H9 (cell line): ENCODE measurements around the gene CHRM5. TPM values are rescaled to one million over a fixed set of nuclear protein-coding genes. Genes with fewer than 3 reads are reported as not detected.

Source experiments
- DNase-seq: peaks from one replicate; pipeline ENCODE4 v3.0.0-alpha.2; 2017
- H2AFZ ChIP-seq: one replicate; pipeline ENCODE4 v1.6.1; 2013; ENCODE audit warnings: mild to moderate bottlenecking, low read length, control low read depth, moderate library complexity
- H2AK5ac ChIP-seq: 2 replicates; pipeline ENCODE4 v1.6.1; 2013; ENCODE audit warnings: low read length, control low read depth, mixed read lengths; ENCODE audit not compliant: insufficient read length
- H2BK120ac ChIP-seq: one replicate; pipeline ENCODE4 v1.6.1; 2013; ENCODE audit warnings: low read depth, mild to moderate bottlenecking, low read length, control low read depth, inconsistent platforms; ENCODE audit not compliant: poor library complexity, severe bottlenecking
- H2BK12ac ChIP-seq: 2 replicates; pipeline ENCODE4 v1.6.1; 2013; ENCODE audit warnings: low read length, control low read depth, mixed read lengths, low read depth; ENCODE audit not compliant: insufficient read length
- H2BK15ac ChIP-seq: 2 replicates; pipeline ENCODE4 v1.6.1; 2013; ENCODE audit warnings: low read depth, low read length, control low read depth
- H2BK20ac ChIP-seq: one replicate; pipeline ENCODE4 v1.6.1; 2013; ENCODE audit warnings: low read depth, mild to moderate bottlenecking, low read length, control low read depth, inconsistent platforms; ENCODE audit not compliant: poor library complexity, severe bottlenecking
- H2BK5ac ChIP-seq: 2 replicates; pipeline ENCODE4 v1.6.1; 2013; ENCODE audit warnings: low read length, control low read depth, mixed read lengths; ENCODE audit not compliant: insufficient read length
- H3K14ac ChIP-seq: 2 replicates; pipeline ENCODE4 v1.6.1; 2013; ENCODE audit warnings: low read length, control low read depth; ENCODE audit not compliant: insufficient read depth
- H3K18ac ChIP-seq: 2 replicates; pipeline ENCODE4 v1.6.1; 2013; ENCODE audit warnings: low read depth, mild to moderate bottlenecking, mixed read lengths, low read length, control low read depth; ENCODE audit not compliant: insufficient read length
- H3K23ac ChIP-seq: 2 replicates; pipeline ENCODE4 v1.6.1; 2013; ENCODE audit warnings: low read length, control low read depth, mixed read lengths, low read depth; ENCODE audit not compliant: insufficient read length
- H3K23me2 ChIP-seq: 2 replicates; pipeline ENCODE4 v1.6.1; 2013; ENCODE audit warnings: low read depth, mild to moderate bottlenecking, mixed read lengths, low read length, control low read depth; ENCODE audit not compliant: insufficient read length, poor library complexity, severe bottlenecking
- H3K27ac ChIP-seq: 2 replicates; pipeline ENCODE4 v1.5.1; 2013; ENCODE audit warnings: low read length, control low read depth, mixed read lengths, low read depth; ENCODE audit not compliant: insufficient read length
- H3K27me3 ChIP-seq: 2 replicates; pipeline ENCODE4 v1.6.1; 2013; ENCODE audit warnings: low read length, control low read depth, inconsistent platforms; ENCODE audit not compliant: insufficient read depth
- H3K4ac ChIP-seq: 2 replicates; pipeline ENCODE4 v1.6.1; 2013; ENCODE audit warnings: low read depth, mild to moderate bottlenecking, control low read depth, inconsistent platforms, low read length, moderate library complexity
- H3K4me1 ChIP-seq: 2 replicates; pipeline ENCODE4 v1.6.1; 2013; ENCODE audit warnings: low read length, control low read depth, inconsistent platforms; ENCODE audit not compliant: insufficient read depth
- H3K4me2 ChIP-seq: 2 replicates; pipeline ENCODE4 v1.6.1; 2013; ENCODE audit warnings: low read length, control low read depth, mixed read lengths; ENCODE audit not compliant: insufficient read length, insufficient read depth
- H3K56ac ChIP-seq: 2 replicates; pipeline ENCODE4 v1.6.1; 2013; ENCODE audit warnings: low read depth, mild to moderate bottlenecking, mixed read lengths, low read length, control low read depth; ENCODE audit not compliant: insufficient read length
- H3K79me1 ChIP-seq: 2 replicates; pipeline ENCODE4 v1.6.1; 2013; ENCODE audit warnings: low read depth, mild to moderate bottlenecking, moderate library complexity, low read length, control low read depth, inconsistent platforms; ENCODE audit not compliant: insufficient read depth, poor library complexity, severe bottlenecking
- H3K79me2 ChIP-seq: 2 replicates; pipeline ENCODE4 v1.6.1; 2013; ENCODE audit warnings: low read length, control low read depth, inconsistent platforms; ENCODE audit not compliant: insufficient read depth
- H3K9ac ChIP-seq: 2 replicates; pipeline ENCODE4 v1.6.1; 2013; ENCODE audit warnings: low read length, control low read depth, mixed read lengths; ENCODE audit not compliant: insufficient read length; ENCODE audit errors: extremely low read depth
- H3K9me3 ChIP-seq: one replicate; pipeline ENCODE4 v1.6.1; 2013; ENCODE audit warnings: low read depth, low read length, inconsistent platforms; ENCODE audit not compliant: control insufficient read depth
- H3T11ph ChIP-seq: one replicate; pipeline ENCODE4 v1.6.1; 2013; ENCODE audit warnings: mild to moderate bottlenecking, low read length, control low read depth, inconsistent platforms
- H4K20me1 ChIP-seq: one replicate; pipeline ENCODE4 v1.6.1; 2013; ENCODE audit not compliant: control insufficient read depth, insufficient read length, insufficient read depth
- H4K5ac ChIP-seq: 2 replicates; pipeline ENCODE4 v1.6.1; 2013; ENCODE audit warnings: low read depth, mild to moderate bottlenecking, mixed read lengths, low read length, control low read depth; ENCODE audit not compliant: insufficient read length
- H4K8ac ChIP-seq: replicated peaks from 2 replicates; pipeline ENCODE4 v1.6.1; 2013; ENCODE audit warnings: low read length, control low read depth, mixed read lengths, low read depth; ENCODE audit not compliant: insufficient read length
- H4K91ac ChIP-seq: 2 replicates; pipeline ENCODE4 v1.6.1; 2013; ENCODE audit warnings: low read depth, mild to moderate bottlenecking, moderate library complexity, mixed read lengths, low read length, control low read depth; ENCODE audit not compliant: insufficient read length
- H3K27ac Mint-ChIP-seq, 3 experiments: 2 replicates in 2 of 3; 3 replicates in 1 of 3; pipeline ENCODE4 v1.8.0; 2020 to 2021; ENCODE audit warnings: mixed read lengths in 3 of 3, mild to moderate bottlenecking in 1 of 3, moderate library complexity in 1 of 3
- H3K27me3 Mint-ChIP-seq: 2 replicates; pipeline ENCODE4 v1.8.0; 2021; ENCODE audit warnings: low read depth, mild to moderate bottlenecking, moderate library complexity, mixed read lengths
- H3K36me3 Mint-ChIP-seq, 3 experiments: 2 replicates in 2 of 3; 3 replicates in 1 of 3; pipeline ENCODE4 v1.8.0; 2020 to 2021; ENCODE audit warnings: low read depth in 3 of 3, mixed read lengths in 3 of 3; ENCODE audit not compliant: insufficient read depth in 1 of 3
- H3K4me1 Mint-ChIP-seq, 2 experiments: 2 replicates each; pipeline ENCODE4 v1.8.0; 2020; ENCODE audit warnings: mixed read lengths in 2 of 2
- H3K4me3 Mint-ChIP-seq, 2 experiments: 2 replicates in 1 of 2; 3 replicates in 1 of 2; pipeline ENCODE4 v1.8.0; 2020 to 2021; ENCODE audit warnings: mild to moderate bottlenecking in 2 of 2, mixed read lengths in 2 of 2, moderate library complexity in 1 of 2
- H3K9me3 Mint-ChIP-seq, 2 experiments: 2 replicates in 1 of 2; 3 replicates in 1 of 2; pipeline ENCODE4 v1.8.0; 2020; ENCODE audit warnings: mild to moderate bottlenecking in 2 of 2, mixed read lengths in 2 of 2, moderate library complexity in 1 of 2
- WGBS: extraction: QIAGEN DNeasy Blood & Tissue Kit; methylation state at CpG from one replicate; pipeline ENCODE4 v1.1.7; 2013; ENCODE audit warnings: missing lambda C conversion rate, low lambda C conversion rate, mixed read lengths; ENCODE audit not compliant: insufficient read length; ENCODE audit errors: extremely low coverage; 5-methylcytosine and 5-hydroxymethylcytosine counted together
- total RNA-seq: library from RNA; stranded (reverse); gene quantifications from 2 replicates; pipeline ENCODE4 v1.2.1, GENCODE V29; 2021
- TF ChIP-seq, protein P1 (sequence below): fragments of 200-600 bp; sonication (generic); conservative IDR thresholded peaks from 3 replicates; pipeline ENCODE4 v1.8.0; 2021; ENCODE audit warnings: antibody characterized with exemption, mild to moderate bottlenecking

The CHRM5 gene
- total RNA-seq, 1 experiment from 2014 or later, result not detected

DNA sequence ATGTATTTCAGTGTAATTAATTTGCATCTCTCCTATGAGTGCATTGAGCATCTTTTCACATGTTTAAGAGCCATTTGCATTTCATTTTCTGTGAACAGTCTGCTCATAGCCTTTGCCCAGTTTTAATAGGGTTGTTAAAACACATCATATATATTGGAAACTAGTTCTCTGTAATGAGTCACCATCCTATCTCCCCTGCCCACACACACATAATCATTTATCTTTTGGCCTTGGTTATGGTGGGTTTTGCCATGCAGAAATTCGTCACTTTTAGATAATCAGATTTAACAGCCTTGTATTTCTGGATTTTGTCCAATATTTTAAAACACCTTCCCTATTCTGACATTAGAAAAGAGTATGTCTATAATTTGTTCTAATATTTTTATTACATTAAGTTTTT, 11.9 kb upstream of the CHRM5 start:
- no CpG with 5 or more reads among the region's 1 CpG for WGBS

More for the DNA sequence above, 11.9 kb upstream of the CHRM5 start:
- Histone ChIP-seq H3K23ac (no peak overlapping the region), H3K27ac (no peak overlapping the region), H3K9me3 (no peaks in the 10 kb centered on the region), H2BK12ac (no peak overlapping the region), H3K56ac (no peak overlapping the region), H4K5ac (no peak overlapping the region), H3K23me2 (no peaks in the 10 kb centered on the region), H3K79me2 (no peaks in the 10 kb centered on the region), H3K18ac (no peak overlapping the region), H2BK20ac (no peak overlapping the region), H3K27me3 (no peaks in the 10 kb centered on the region), H4K8ac (no peak overlapping the region), H2AK5ac (no peak overlapping the region), H3K4ac (no peak overlapping the region), H2AFZ (no peak overlapping the region), H3K4me1 (no peaks in the 10 kb centered on the region), H3T11ph (no peak overlapping the region), H3K9ac (no peak overlapping the region), H2BK5ac (no peak overlapping the region), H2BK120ac (no peak overlapping the region), H3K79me1 (no peaks in the 10 kb centered on the region), H2BK15ac (no peak overlapping the region), H3K4me2 (no peak overlapping the region), H3K14ac (no peak overlapping the region), H4K91ac (no peak overlapping the region), H4K20me1 (no peaks in the 10 kb centered on the region)
- H3K27me3 Mint-ChIP-seq, result no peaks in the 10 kb centered on the region; the same call in 1 of the 2 replicates
- DNase-seq, result no peak
- H3K36me3 Mint-ChIP-seq, result peaks cover 0 to 2% (median 1%) of the 10 kb centered on the region in 3 experiments; a peak in 3 of 7 replicates
- peaks cover 3% of the 10 kb centered on the region in 2 experiments; a peak in 3 of 5 replicates for H3K9me3 Mint-ChIP-seq
- H3K4me1 Mint-ChIP-seq, result peaks cover 0 to 2% of the 10 kb centered on the region in 2 experiments; a peak in 2 of 4 replicates
- no peak overlapping the region for H3K4me3 Mint-ChIP-seq
- H3K27ac Mint-ChIP-seq, result no peak overlapping the region
- TF ChIP-seq, protein P1, sequence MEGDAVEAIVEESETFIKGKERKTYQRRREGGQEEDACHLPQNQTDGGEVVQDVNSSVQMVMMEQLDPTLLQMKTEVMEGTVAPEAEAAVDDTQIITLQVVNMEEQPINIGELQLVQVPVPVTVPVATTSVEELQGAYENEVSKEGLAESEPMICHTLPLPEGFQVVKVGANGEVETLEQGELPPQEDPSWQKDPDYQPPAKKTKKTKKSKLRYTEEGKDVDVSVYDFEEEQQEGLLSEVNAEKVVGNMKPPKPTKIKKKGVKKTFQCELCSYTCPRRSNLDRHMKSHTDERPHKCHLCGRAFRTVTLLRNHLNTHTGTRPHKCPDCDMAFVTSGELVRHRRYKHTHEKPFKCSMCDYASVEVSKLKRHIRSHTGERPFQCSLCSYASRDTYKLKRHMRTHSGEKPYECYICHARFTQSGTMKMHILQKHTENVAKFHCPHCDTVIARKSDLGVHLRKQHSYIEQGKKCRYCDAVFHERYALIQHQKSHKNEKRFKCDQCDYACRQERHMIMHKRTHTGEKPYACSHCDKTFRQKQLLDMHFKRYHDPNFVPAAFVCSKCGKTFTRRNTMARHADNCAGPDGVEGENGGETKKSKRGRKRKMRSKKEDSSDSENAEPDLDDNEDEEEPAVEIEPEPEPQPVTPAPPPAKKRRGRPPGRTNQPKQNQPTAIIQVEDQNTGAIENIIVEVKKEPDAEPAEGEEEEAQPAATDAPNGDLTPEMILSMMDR, result no peak
